HepG2 (cell line): Measurements from ENCODE around the gene MECR. TPM values are rescaled to one million over a fixed set of nuclear protein-coding genes. Genes with fewer than 3 reads are reported as not detected.

Experiments
- AKAP8 ChIP-seq: sonication (generic); formaldehyde crosslinking; IDR thresholded peaks from 2 replicates; pipeline ENCODE4 v1.5.1; 2020; ENCODE audit warnings: mild to moderate bottlenecking, missing genetic modification reagents
- BCLAF1 ChIP-seq: fragments of 450-650 bp; IDR thresholded peaks from 2 replicates; pipeline ENCODE4 v1.6.1; 2017; ENCODE audit warnings: mild to moderate bottlenecking
- DR1 ChIP-seq: sonication (generic); formaldehyde crosslinking; IDR thresholded peaks from 2 replicates; pipeline ENCODE4 v1.8.0; 2021; ENCODE audit warnings: mild to moderate bottlenecking, missing genetic modification reagents, inconsistent platforms
- ETV6 ChIP-seq: sonication (generic); formaldehyde crosslinking; conservative IDR thresholded peaks from 2 replicates; pipeline ENCODE4 v1.4.0; 2020; ENCODE audit warnings: missing genetic modification reagents
- HBP1 ChIP-seq: IDR thresholded peaks from 2 replicates; pipeline ENCODE4 v1.6.1; 2016; ENCODE audit warnings: low read depth, control low read depth
- IKZF1 ChIP-seq: fragments of 450-650 bp; IDR thresholded peaks from 2 replicates; pipeline ENCODE4 v1.7.1; 2016
- JARID2 ChIP-seq: sonication (generic); formaldehyde crosslinking; IDR thresholded peaks from 2 replicates; pipeline ENCODE4 v1.8.1; 2023; ENCODE audit warnings: missing genetic modification reagents, inconsistent platforms; ENCODE audit not compliant: insufficient replicate concordance
- MEIS1 ChIP-seq: sonication (generic); formaldehyde crosslinking; IDR thresholded peaks from 2 replicates; pipeline ENCODE4 v1.9.0; 2021; ENCODE audit warnings: mild to moderate bottlenecking, missing genetic modification reagents, moderate library complexity, borderline replicate concordance
- MEIS2 ChIP-seq: sonication (generic); formaldehyde crosslinking; IDR thresholded peaks from 2 replicates; pipeline ENCODE4 v1.9.0; 2021; ENCODE audit warnings: mild to moderate bottlenecking, missing genetic modification reagents
- MIER3 ChIP-seq: IDR thresholded peaks from 2 replicates; pipeline ENCODE4 v1.6.1; 2016; ENCODE audit warnings: missing compliant biosample characterization, borderline replicate concordance
- NBN ChIP-seq: fragments of 450-650 bp; conservative IDR thresholded peaks from 2 replicates; pipeline ENCODE4 v1.6.1; 2017
- PHF20 ChIP-seq: sonication (generic); formaldehyde crosslinking; IDR thresholded peaks from 2 replicates; pipeline ENCODE4 v1.5.0; 2020; ENCODE audit warnings: mild to moderate bottlenecking, missing genetic modification reagents
- REL ChIP-seq: sonication (generic); formaldehyde crosslinking; conservative IDR thresholded peaks from 2 replicates; pipeline ENCODE4 v1.8.0; 2022; ENCODE audit warnings: mild to moderate bottlenecking, missing genetic modification reagents, moderate library complexity
- RERE ChIP-seq: IDR thresholded peaks from 2 replicates; pipeline ENCODE4 v1.6.1; 2016; ENCODE audit warnings: low read depth, missing genetic modification reagents, missing compliant biosample characterization
- SALL1 ChIP-seq: sonication (generic); formaldehyde crosslinking; IDR thresholded peaks from 2 replicates; pipeline ENCODE4 v1.8.0; 2022; ENCODE audit warnings: mild to moderate bottlenecking, missing genetic modification reagents
- SMAD1 ChIP-seq: sonication (generic); formaldehyde crosslinking; IDR thresholded peaks from 2 replicates; pipeline ENCODE4 v1.4.0; 2020; ENCODE audit warnings: missing genetic modification reagents, low read depth, mild to moderate bottlenecking, borderline replicate concordance
- SP5 ChIP-seq: IDR thresholded peaks from 2 replicates; pipeline ENCODE4 v1.6.1; 2016; ENCODE audit warnings: low read depth, borderline replicate concordance
- TARDBP ChIP-seq: sonication (generic); formaldehyde crosslinking; IDR thresholded peaks from 2 replicates; pipeline ENCODE4 v1.8.0; 2022; ENCODE audit warnings: mild to moderate bottlenecking, missing genetic modification reagents
- ZNF589 ChIP-seq: sonication (generic); formaldehyde crosslinking; conservative IDR thresholded peaks from 2 replicates; pipeline ENCODE4 v1.8.0; 2022; ENCODE audit warnings: mild to moderate bottlenecking, moderate library complexity, missing genetic modification reagents
- ZNF607 ChIP-seq: sonication (generic); formaldehyde crosslinking; IDR thresholded peaks from 2 replicates; pipeline ENCODE4 v1.5.1; 2020; ENCODE audit warnings: missing genetic modification reagents, mild to moderate bottlenecking, borderline replicate concordance
- ZNF788 ChIP-seq: sonication (generic); formaldehyde crosslinking; IDR thresholded peaks from 2 replicates; pipeline ENCODE4 v1.5.0; 2020; ENCODE audit warnings: mild to moderate bottlenecking, missing genetic modification reagents, borderline replicate concordance
- polyA plus RNA-seq, 8 experiments: library from polyadenylated mRNA; depleted of rRNA in 3 of 8; stranded (reverse) in 7 of 8; unstranded in 1 of 8; fragments of >200 nt; fragmentation: Illumina TruSeq in 4 of 8; extraction: Trizol in 4 of 8; gene quantifications; 2 replicates each; pipeline versions ENCODE4 v1.2.1 to v1.2.3, GENCODE V29; 2011 to 2016; ENCODE audit warnings: low read depth in 4 of 8, missing spikeins in 1 of 8, mixed read lengths in 1 of 8; ENCODE audit not compliant: insufficient read depth in 1 of 8
- total RNA-seq, 5 experiments: library from RNA; depleted of rRNA; stranded (reverse); fragments of >200 nt; fragmentation: Illumina TruSeq; extraction: Trizol; gene quantifications; 2 replicates each; pipeline ENCODE4 v1.2.3, GENCODE V29; 2016; ENCODE audit warnings: low read depth in 1 of 5

Gene MECR
- total and polyA plus RNA-seq, 2 of the 13 experiments (the other 11 are each of a cell fraction or from before 2014, with no cell fraction given) = 18.8 to 24.9 TPM

- TF ChIP-seq TARDBP = peak; percentile 46; the same call in 1 of the 2 replicates
- peak; percentile 24 for TF ChIP-seq MEIS2 (CRISPR knock-in tag)
- peak; percentile 78 for TF ChIP-seq SALL1 (CRISPR knock-in tag)
- no peak for TF ChIP-seq JARID2 (CRISPR knock-in tag)
- TF ChIP-seq IKZF1 = no peak
- no peak for TF ChIP-seq REL
- peak; percentile 78 for TF ChIP-seq PHF20 (CRISPR knock-in tag)
- no peak for TF ChIP-seq RERE
- TF ChIP-seq AKAP8 = peak; percentile 93
- TF ChIP-seq MIER3 (CRISPR knock-in tag) = peak; percentile 76; the same call in 1 of the 2 replicates
- peak; percentile 33; the same call in 1 of the 2 replicates for TF ChIP-seq ETV6 (CRISPR knock-in tag)
- no peak for TF ChIP-seq BCLAF1
- TF ChIP-seq ZNF589 (CRISPR knock-in tag) = no peak
- peak; percentile 80 for TF ChIP-seq SP5 (CRISPR knock-in tag)
- peak; percentile 41; the same call in 1 of the 2 replicates for TF ChIP-seq DR1 (CRISPR knock-in tag)
- peak; percentile 82 for TF ChIP-seq MEIS1 (CRISPR knock-in tag)
- no peak for TF ChIP-seq NBN
- TF ChIP-seq ZNF607 (CRISPR knock-in tag) = peak; percentile 67
- TF ChIP-seq HBP1 = 0 out of 2 replicates have a peak, but pooled peaks have one; percentile 16
- TF ChIP-seq SMAD1 = peak; percentile 83; the same call in 1 of the 2 replicates
- TF ChIP-seq ZNF788 (CRISPR knock-in tag) = peak; percentile 97; the same call in 1 of the 2 replicates
These were observed 49.1 kb downstream of the MECR start, which contains the start of gene SRSF4 (continued) for GRCh38 chr1:29181413-29182225.
